GM11168 (cell line): ENCODE measurements around the gene JAZF1.
"Not testable (repeated sequence)": the region's sequence is repeated elsewhere in the genome, so short reads cannot be mapped to it uniquely, and the experiment has no call there.

ENCODE experiments used
- in situ Hi-C: fragments of 300-500 bp; cut with MboI; formaldehyde crosslinking; loops from one replicate; pipeline ENCODE4 v1.12.0; 2022; ENCODE audit warnings: low sequenced_read_pairs; ENCODE audit not compliant: unreplicated experiment

The JAZF1 gene

DNA sequence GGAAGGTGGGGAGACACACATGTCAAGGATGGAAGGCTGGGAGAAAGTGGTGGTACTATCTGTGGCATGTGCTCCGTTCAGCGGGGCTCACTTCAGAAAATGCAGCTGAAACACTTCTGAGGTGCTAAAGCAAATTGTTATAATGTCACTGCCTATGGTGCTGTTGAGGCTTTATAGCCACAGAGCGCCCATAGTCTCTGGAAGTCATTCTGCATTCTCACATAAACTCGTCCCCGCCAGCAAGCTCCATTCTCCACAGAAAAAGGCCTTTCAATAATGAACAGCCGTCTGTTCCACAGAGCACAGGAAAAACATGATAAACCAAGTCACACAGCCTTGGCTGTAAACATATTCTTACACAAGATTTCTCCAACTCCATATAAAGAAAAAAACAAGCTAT, 308.7 kb downstream of the JAZF1 start:
- in situ Hi-C loops = no loop called here

- in situ Hi-C loops = no loop called here
Measured at GRCh38 chr7:27871086-27871485, 309.5 kb downstream of the JAZF1 start.

GRCh38 chr7:27870595-27870994, 310.0 kb downstream of the JAZF1 start:
- in situ Hi-C loops = no loop called here

- in situ Hi-C loops = no loop called here
Measured at GRCh38 chr7:27869056-27869455, 311.5 kb downstream of the JAZF1 start.

- in situ Hi-C loops = no loop called here
Measured at GRCh38 chr7:27868131-27868550, 312.5 kb downstream of the JAZF1 start.

- in situ Hi-C loops = no loop called here
Measured at GRCh38 chr7:27866828-27867672, 313.5 kb downstream of the JAZF1 start.

GRCh38 chr7:27866256-27866655, 314.3 kb downstream of the JAZF1 start:
- in situ Hi-C loops = no loop called here

DNA sequence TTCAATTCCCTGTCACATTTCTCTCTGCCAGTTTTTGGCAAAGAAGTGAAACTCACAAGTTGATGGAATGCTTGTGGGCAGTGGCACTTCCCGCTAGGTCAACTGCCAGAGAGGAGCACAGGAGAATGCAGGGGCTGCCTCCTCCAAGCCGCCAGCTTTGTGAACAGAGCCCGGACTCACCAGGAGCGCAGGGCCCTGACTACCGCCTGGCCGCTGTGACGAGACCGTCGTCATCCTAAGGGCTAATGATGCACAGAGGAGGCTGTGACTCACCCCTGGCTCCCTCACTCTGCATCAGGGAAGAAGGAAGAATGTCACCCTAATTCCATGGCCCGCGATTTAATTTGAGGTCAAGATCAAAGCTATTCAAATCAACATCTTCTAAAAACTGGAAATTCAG, 316.7 kb downstream of the JAZF1 start:
- in situ Hi-C loops = no loop called here

DNA sequence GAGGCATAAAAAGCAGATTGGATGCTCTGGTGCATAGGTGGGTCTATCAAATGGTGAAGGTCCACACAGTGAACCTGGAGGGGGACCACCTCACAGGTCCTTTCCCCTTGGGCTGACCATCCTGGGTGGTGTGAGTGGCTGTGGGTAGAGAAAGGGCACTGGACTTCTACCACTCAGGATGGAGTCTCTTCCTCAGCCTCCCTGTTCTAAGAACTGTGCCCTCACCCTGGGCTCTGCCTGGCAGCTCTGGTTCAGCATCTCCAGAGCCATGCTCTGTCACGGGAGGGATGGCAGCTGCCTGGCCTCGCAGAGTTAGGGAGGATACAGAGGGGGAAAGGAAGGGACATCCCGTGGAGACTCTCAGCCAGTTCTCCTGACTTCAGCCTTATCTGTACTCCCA, 318.8 kb downstream of the JAZF1 start:
- in situ Hi-C loops = no loop called here

DNA sequence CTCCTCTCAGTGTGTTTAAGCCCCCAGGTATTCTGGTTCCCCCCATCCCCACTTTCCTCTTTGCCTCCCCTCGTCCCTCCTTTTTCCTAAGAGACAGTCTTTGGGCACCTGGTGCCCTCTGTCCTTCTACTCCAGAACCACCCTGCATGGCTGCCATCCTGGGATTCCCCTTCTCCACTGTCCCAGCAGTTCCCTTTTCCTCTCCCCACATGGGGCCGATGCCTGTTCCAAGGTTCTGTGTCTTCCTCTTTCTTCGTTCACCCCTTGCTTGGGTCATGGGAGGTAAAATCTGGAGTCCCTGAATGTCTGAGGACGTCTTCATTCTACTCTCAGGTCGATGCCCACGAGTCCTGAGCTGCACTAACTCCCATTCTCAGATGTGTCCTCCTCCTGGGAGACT, 319.8 kb downstream of the JAZF1 start:
- in situ Hi-C loops = no loop called here

DNA sequence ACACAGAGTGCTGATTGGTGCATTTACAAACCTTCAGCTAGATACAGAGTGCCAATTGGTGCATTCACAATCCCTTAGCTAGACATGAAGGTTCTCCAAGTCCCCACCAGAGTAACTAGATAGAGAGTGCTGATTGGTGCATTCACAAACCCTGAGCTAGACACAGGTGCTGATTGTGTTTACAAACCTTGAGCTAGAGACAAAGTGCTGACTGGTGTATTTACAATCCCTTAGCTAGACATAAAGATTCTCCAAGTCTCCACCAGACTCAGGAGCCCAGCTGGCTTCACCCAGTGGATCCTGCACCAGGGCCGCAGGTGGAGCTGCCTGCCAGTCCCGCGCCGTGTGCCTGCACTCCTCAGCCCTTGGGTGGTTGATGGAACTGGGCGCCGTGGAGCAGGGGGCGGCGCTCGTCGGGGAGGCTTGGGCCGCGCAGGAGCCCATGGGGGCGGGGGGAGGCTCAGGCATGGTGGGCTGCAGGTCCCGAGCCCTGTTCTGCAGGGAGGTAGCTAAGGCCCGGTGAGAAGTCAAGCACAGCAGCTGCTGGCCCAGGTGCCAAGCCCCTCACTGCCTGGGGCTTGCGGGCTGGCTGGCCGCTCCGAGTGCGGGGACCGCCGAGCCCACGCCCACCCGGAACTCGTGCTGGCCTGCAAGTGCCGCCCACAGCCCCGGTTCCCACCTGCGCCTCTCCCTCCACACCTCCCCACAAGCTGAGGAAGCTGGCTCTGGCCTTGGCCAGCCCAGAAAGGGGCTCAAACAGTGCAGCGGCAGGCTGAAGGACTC, 323.7 kb downstream of the JAZF1 start:
- in situ Hi-C loops = not testable (repeated sequence)

- in situ Hi-C loops = no loop called here
Measured at GRCh38 chr7:27850531-27850930, 330.1 kb downstream of the JAZF1 start.

GRCh38 chr7:27846388-27846787, 334.2 kb downstream of the JAZF1 start:
- in situ Hi-C loops = no loop called here

DNA sequence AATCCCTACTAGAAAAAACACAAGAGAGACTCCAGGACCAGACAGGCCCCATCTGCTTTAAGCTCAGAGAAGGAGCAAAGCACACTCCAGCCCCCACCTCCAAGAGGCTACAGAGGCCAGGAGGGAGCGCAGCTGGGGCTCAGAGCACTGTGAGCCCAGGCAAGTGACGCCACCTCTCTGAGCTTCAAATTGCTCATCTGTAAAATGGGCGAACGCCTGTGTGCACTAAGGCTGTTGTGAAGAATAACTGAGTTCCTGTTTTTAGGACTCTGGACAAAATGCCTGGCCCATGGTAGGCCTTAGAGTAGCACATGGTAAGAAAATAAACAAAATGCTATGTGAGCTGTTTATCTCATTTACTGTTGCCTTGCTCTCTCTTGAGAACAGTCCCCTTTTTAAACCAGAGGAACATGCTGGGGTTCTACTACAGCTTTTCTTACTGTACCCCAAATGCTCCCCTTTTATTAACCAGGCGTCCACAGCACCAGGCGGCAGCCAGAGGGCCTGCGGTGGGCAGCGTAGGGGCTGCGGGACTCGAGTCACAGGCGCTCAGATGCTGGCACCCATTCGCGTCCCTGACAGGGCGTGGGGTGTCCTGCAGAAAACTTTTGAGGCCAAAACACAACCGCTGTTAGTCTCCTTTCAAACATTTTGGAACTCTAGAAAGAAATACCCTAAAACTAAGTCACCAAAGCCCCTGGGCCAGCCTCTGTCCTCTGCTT, 336.9 kb downstream of the JAZF1 start:
- in situ Hi-C loops = no loop called here

- in situ Hi-C loops = no loop called here
Measured at GRCh38 chr7:27842851-27843250, 337.7 kb downstream of the JAZF1 start.

- in situ Hi-C loops = no loop called here
Measured at GRCh38 chr7:27842094-27842692, 338.4 kb downstream of the JAZF1 start.

DNA sequence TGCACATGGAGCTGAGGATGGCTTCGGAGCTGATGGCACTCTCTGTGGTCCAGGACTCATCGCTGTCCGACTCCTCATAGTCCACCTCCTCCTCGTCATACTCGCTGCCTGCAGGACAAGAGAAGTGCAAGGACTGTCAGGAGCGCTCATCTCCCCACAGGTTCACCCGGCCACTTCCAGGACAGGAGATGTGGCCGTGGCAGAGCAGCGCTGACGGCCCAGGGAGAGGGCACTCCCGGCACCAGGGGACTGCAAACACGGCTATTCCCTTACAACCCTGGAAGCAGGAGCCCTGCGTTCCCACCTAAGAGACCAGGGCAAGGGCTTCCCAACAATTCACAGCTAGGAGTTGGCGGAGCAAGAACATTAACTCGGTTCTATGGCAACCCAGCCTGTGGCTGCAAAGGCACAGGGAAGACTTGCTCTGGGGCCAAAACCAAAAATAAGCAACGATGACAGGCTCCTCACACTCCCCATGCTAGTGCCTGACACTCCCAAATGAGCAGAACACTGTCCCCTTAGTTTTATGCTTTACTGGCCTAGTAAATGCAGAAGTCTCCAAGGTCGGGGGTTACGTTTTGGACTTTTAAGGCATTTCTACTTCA, 339.7 kb downstream of the JAZF1 start:
- in situ Hi-C loops = no loop called here

DNA sequence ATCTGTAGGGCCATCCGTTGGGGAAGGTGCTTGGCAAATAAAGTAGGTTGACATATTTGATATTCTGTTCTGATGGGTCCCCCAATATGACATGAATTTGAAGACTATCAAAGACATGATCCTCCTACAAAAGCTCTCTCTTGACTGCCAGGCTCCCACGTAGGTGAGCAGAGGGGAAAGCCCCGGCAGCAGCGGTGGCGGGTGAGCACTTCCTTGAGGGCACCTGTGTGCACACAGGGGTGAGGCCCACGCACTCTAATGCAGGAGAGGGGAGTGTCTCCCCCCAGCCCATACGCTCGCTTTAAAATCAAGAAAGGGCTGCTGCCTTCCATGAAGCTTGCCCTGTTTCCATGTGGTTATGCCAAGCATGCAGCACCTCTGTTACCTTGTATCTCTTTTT, 340.3 kb downstream of the JAZF1 start:
- in situ Hi-C loops = no loop called here

DNA sequence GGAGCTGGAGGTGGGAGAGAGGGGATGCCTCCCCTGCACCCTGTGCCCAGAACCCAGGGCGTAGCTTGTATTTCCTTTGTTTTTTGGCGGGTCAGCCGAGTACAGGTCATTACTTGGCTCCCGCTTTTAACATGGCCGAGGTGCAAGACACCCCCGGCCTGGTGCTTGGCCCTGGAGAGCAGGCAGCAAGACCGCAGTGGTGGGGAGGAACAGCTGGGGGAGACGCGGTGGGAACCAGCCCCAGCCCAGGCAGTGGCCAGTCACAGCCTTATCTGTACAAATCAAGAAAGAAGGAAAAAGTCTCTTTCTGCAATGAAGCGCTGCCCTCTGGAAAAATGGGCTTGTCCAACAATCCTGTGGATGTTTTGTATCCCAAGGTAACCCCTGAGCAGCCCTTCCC, 341.5 kb downstream of the JAZF1 start:
- in situ Hi-C loops = no loop called here

- in situ Hi-C loops = no loop called here
Measured at GRCh38 chr7:27836536-27836935, 344.1 kb downstream of the JAZF1 start.
